SK-N-SH treated with all-trans-retinoic acid at 6 μM for 48 hours (cell line): ENCODE measurements around the gene MED16.

Source experiments
- CREB5 ChIP-seq: fragments of 250-450 bp; sonication (Bioruptor Pico); IDR thresholded peaks from 2 replicates; pipeline ENCODE4 v1.5.1; 2020; ENCODE audit warnings: low read depth, mild to moderate bottlenecking, moderate library complexity
- ISL1 ChIP-seq: fragments of 250-450 bp; sonication (Bioruptor Pico); IDR thresholded peaks from 2 replicates; pipeline ENCODE4 v2.1.2; 2022; ENCODE audit warnings: mild to moderate bottlenecking, moderate library complexity
- OSR1 ChIP-seq: fragments of 250-450 bp; sonication (Bioruptor Pico); IDR thresholded peaks from 2 replicates; pipeline ENCODE4 v1.8.0; 2022; ENCODE audit warnings: moderate library complexity, mild to moderate bottlenecking, inconsistent platforms
- PATZ1 ChIP-seq: fragments of 250-450 bp; sonication (Bioruptor Pico); IDR thresholded peaks from 2 replicates; pipeline ENCODE4 v1.8.0; 2020; ENCODE audit warnings: mild to moderate bottlenecking, moderate library complexity, borderline replicate concordance
- POU6F1 ChIP-seq: fragments of 250-450 bp; sonication (Bioruptor Pico); IDR thresholded peaks from 2 replicates; pipeline ENCODE4 v1.8.0; 2021; ENCODE audit warnings: low read depth, mild to moderate bottlenecking, moderate library complexity, borderline replicate concordance
- PPARA ChIP-seq: fragments of 250-450 bp; sonication (Bioruptor Pico); IDR thresholded peaks from 2 replicates; pipeline ENCODE4 v1.5.0; 2020; ENCODE audit warnings: mild to moderate bottlenecking, borderline replicate concordance
- RARB ChIP-seq: fragments of 250-450 bp; sonication (Bioruptor Pico); IDR thresholded peaks from 2 replicates; pipeline ENCODE4 v1.8.0; 2021; ENCODE audit warnings: mild to moderate bottlenecking, moderate library complexity
- ZFP3 ChIP-seq: fragments of 250-450 bp; sonication (Bioruptor Pico); IDR thresholded peaks from 2 replicates; pipeline ENCODE4 v1.5.0; 2020; ENCODE audit warnings: mild to moderate bottlenecking, moderate library complexity
- ZFP30 ChIP-seq: fragments of 450-650 bp; formaldehyde crosslinking; IDR thresholded peaks from 2 replicates; pipeline ENCODE4 v1.5.0; 2022; ENCODE audit warnings: mild to moderate bottlenecking, moderate library complexity
- ZNF565 ChIP-seq: fragments of 450-650 bp; formaldehyde crosslinking; conservative IDR thresholded peaks from 2 replicates; pipeline ENCODE4 v1.5.0; 2020; ENCODE audit warnings: low read depth, mild to moderate bottlenecking, moderate library complexity
- ZNF8 ChIP-seq: fragments of 450-650 bp; formaldehyde crosslinking; IDR thresholded peaks from 2 replicates; pipeline ENCODE4 v1.5.0; 2020; ENCODE audit warnings: mild to moderate bottlenecking, moderate library complexity

GRCh38 chr19:829129-829758 lies 63.7 kb downstream of the MED16 start:
- TF ChIP-seq PATZ1 (CRISPR knock-in tag), result no peak
- no peak for TF ChIP-seq ZNF8 (CRISPR knock-in tag)
- TF ChIP-seq ZFP30 (CRISPR knock-in tag), result no peak
- no peak for TF ChIP-seq POU6F1 (CRISPR knock-in tag)
- no peak for TF ChIP-seq ISL1 (CRISPR knock-in tag)
- no peak for TF ChIP-seq ZFP3 (CRISPR knock-in tag)
- TF ChIP-seq CREB5 (CRISPR knock-in tag), result no peak
- TF ChIP-seq PPARA (CRISPR knock-in tag), result no peak
- no peak for TF ChIP-seq OSR1 (CRISPR knock-in tag)
- TF ChIP-seq ZNF565 (CRISPR knock-in tag), result no peak
- no peak for TF ChIP-seq RARB (CRISPR knock-in tag)
